Mesenchymal stem cell (in vitro differentiated cells and primary cell): ENCODE data around the gene SGSM2.

Experiments
- DNase-seq: peaks from one replicate; pipeline ENCODE4 v3.0.0-alpha.2; 2013
- H2AFZ ChIP-seq: one replicate; pipeline ENCODE4 v1.6.1; 2013; ENCODE audit warnings: low read depth, mild to moderate bottlenecking, control low read depth, inconsistent platforms, low read length, moderate library complexity
- H2AK5ac ChIP-seq: 2 replicates; pipeline ENCODE4 v1.6.1; 2013; ENCODE audit warnings: low read length, moderate library complexity, mild to moderate bottlenecking, inconsistent platforms; ENCODE audit not compliant: severe bottlenecking
- H2BK120ac ChIP-seq: one replicate; pipeline ENCODE4 v1.6.1; 2013; ENCODE audit warnings: low read depth, mild to moderate bottlenecking, inconsistent platforms, low read length, moderate library complexity
- H2BK12ac ChIP-seq, 2 experiments: one replicate each; pipeline ENCODE4 v1.6.1; 2013; ENCODE audit warnings: inconsistent platforms in 2 of 2, low read length in 2 of 2, mild to moderate bottlenecking in 2 of 2, moderate library complexity in 2 of 2, control low read depth in 1 of 2
- H2BK15ac ChIP-seq: one replicate; pipeline ENCODE4 v1.6.1; 2013; ENCODE audit warnings: mild to moderate bottlenecking, low read depth, inconsistent platforms; ENCODE audit not compliant: poor library complexity, severe bottlenecking
- H2BK5ac ChIP-seq: 2 replicates; pipeline ENCODE4 v1.6.1; 2013; ENCODE audit warnings: low read depth, mild to moderate bottlenecking, low read length, control low read depth, inconsistent platforms; ENCODE audit not compliant: poor library complexity, severe bottlenecking
- H3K14ac ChIP-seq, 2 experiments: one replicate each; pipeline ENCODE4 v1.6.1; 2013; ENCODE audit warnings: inconsistent platforms in 2 of 2, low read length in 2 of 2, control low read depth in 1 of 2, mild to moderate bottlenecking in 1 of 2, moderate library complexity in 1 of 2
- H3K18ac ChIP-seq, 2 experiments: one replicate each; pipeline ENCODE4 v1.6.1; 2013; ENCODE audit warnings: inconsistent platforms in 2 of 2, low read length in 2 of 2, control low read depth in 1 of 2, low read depth in 1 of 2, mild to moderate bottlenecking in 1 of 2
- H3K23ac ChIP-seq, 2 experiments: one replicate each; pipeline ENCODE4 v1.6.1; 2013; ENCODE audit warnings: inconsistent platforms in 2 of 2, low read length in 2 of 2, mild to moderate bottlenecking in 2 of 2, moderate library complexity in 2 of 2, control low read depth in 1 of 2
- H3K27ac ChIP-seq: 2 replicates; pipeline ENCODE4 v1.5.1; 2013; ENCODE audit warnings: mild to moderate bottlenecking, moderate library complexity, low read length, control low read depth, inconsistent platforms; ENCODE audit not compliant: poor library complexity, severe bottlenecking
- H3K27me3 ChIP-seq, 2 experiments: 2 replicates each; pipeline versions ENCODE4 v1.6.1 to v1.7.0; 2013; ENCODE audit warnings: low read length in 2 of 2, mild to moderate bottlenecking in 2 of 2, moderate library complexity in 2 of 2, control low read depth in 1 of 2, inconsistent platforms in 1 of 2; ENCODE audit not compliant: control insufficient read depth in 1 of 2, insufficient read depth in 1 of 2
- H3K36me3 ChIP-seq, 2 experiments: 2 replicates each; pipeline versions ENCODE4 v1.6.1 to v1.7.0; 2013; ENCODE audit warnings: low read length in 2 of 2, control low read depth in 1 of 2, inconsistent platforms in 1 of 2, low read depth in 1 of 2, mild to moderate bottlenecking in 1 of 2; ENCODE audit not compliant: insufficient read depth in 2 of 2, control insufficient read depth in 1 of 2
- H3K4ac ChIP-seq, 2 experiments: one replicate each; pipeline ENCODE4 v1.6.1; 2013; ENCODE audit warnings: inconsistent platforms in 2 of 2, low read length in 2 of 2, mild to moderate bottlenecking in 2 of 2, moderate library complexity in 2 of 2, control low read depth in 1 of 2, low read depth in 1 of 2
- H3K4me1 ChIP-seq: 2 replicates; pipeline ENCODE4 v1.6.1; 2013; ENCODE audit warnings: low read depth, low read length, control low read depth; ENCODE audit not compliant: control insufficient read depth, insufficient read depth
- H3K4me2 ChIP-seq: 2 replicates; pipeline ENCODE4 v1.6.1; 2013; ENCODE audit warnings: low read length, mild to moderate bottlenecking, inconsistent platforms; ENCODE audit not compliant: poor library complexity, severe bottlenecking
- H3K4me3 ChIP-seq, 2 experiments: 2 replicates each; pipeline versions ENCODE4 v1.5.1 to v1.7.0; 2013; ENCODE audit warnings: low read length in 2 of 2, mild to moderate bottlenecking in 2 of 2, control low read depth in 1 of 2, low read depth in 1 of 2; ENCODE audit not compliant: insufficient read depth in 1 of 2
- H3K79me1 ChIP-seq: replicated peaks from 2 replicates; pipeline ENCODE4 v1.6.1; 2013; ENCODE audit warnings: mild to moderate bottlenecking, control low read depth, low read length, inconsistent platforms; ENCODE audit not compliant: poor library complexity, severe bottlenecking
- H3K9ac ChIP-seq: 2 replicates; pipeline ENCODE4 v1.7.0; 2013; ENCODE audit warnings: mild to moderate bottlenecking, low read length, moderate library complexity
- H3K9me3 ChIP-seq: 2 replicates; pipeline ENCODE4 v1.7.0; 2013; ENCODE audit warnings: mild to moderate bottlenecking, low read length; ENCODE audit not compliant: control insufficient read depth
- H4K8ac ChIP-seq: one replicate; pipeline ENCODE4 v1.6.1; 2013; ENCODE audit warnings: inconsistent platforms, mild to moderate bottlenecking, low read length, moderate library complexity
- H4K91ac ChIP-seq: one replicate; pipeline ENCODE4 v1.6.1; 2013; ENCODE audit warnings: mild to moderate bottlenecking, low read length, inconsistent platforms
- WGBS: methylation state at CpG from one replicate; pipeline ENCODE4 v1.1.7; 2013; ENCODE audit warnings: mixed read lengths; 5-methylcytosine and 5-hydroxymethylcytosine counted together

SGSM2 gene

GRCh38 chr17:2421315-2422147 lies 84.2 kb downstream of the SGSM2 start:
- Histone ChIP-seq H3K23ac (no peak overlapping the region), H3K9ac (no peak overlapping the region), H3K4me2 (no peak overlapping the region), H4K8ac (no peak overlapping the region), H2AFZ (no peak overlapping the region), H2AK5ac (no peak overlapping the region), H3K18ac (no peak overlapping the region), H3K9me3 (no peaks in the 10 kb centered on the region), H3K4me3 (no peak overlapping the region), H3K14ac (no peak overlapping the region), H2BK15ac (no peak overlapping the region), H3K27ac (no peak overlapping the region), H4K91ac (no peak overlapping the region), H3K4me1 (no peaks in the 10 kb centered on the region), H3K4ac (no peak overlapping the region), H3K79me1 (peaks cover 16% of the 10 kb centered on the region), H2BK12ac (no peak overlapping the region), H2BK5ac (no peak overlapping the region), H3K27me3 (no peaks in the 10 kb centered on the region), H2BK120ac (no peak overlapping the region), H3K36me3 (peaks cover 22% of the 10 kb centered on the region in 2 experiments)
- DNase-seq, result no peak
- 95% methylated on average over 26 of the region's 27 CpGs for WGBS

GRCh38 chr17:2423271-2423670 lies 86.0 kb downstream of the SGSM2 start:
- Histone ChIP-seq H3K4ac (no peak overlapping the region), H3K79me1 (peaks cover 11% of the 10 kb centered on the region)

DNA sequence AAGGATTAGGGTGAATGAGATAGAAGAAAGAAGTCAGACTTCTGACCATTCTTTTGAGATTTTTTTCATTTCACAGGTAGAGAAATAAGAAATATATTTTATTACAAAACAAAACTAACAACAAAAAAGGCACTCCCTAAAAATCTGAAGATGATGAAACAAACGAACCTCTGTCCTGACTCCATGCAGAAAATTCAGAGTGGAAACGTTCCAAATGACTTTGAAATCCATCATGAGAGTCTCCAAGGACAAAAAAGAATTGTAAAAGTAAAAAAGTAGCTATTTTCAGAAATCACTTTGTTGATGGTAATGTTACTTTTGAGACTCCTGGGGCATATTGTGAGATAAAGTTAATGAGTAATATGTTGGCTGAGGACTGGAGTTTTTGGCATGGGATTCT lies 89.9 kb downstream of the SGSM2 start:
- H3K4me2 ChIP-seq, result no peak overlapping the region
- no peak overlapping the region for H3K4ac ChIP-seq
- H2AFZ ChIP-seq, result no peak overlapping the region
- H2AK5ac ChIP-seq, result no peak overlapping the region
- H4K8ac ChIP-seq, result no peak overlapping the region
- H3K4me3 ChIP-seq, result no peak overlapping the region
- DNase-seq, result no peak
- no peak overlapping the region for H3K14ac ChIP-seq
- no peak overlapping the region for H3K27ac ChIP-seq
- H2BK12ac ChIP-seq, result no peak overlapping the region
- H3K9ac ChIP-seq, result peak overlapping the region; percentile 45
- no peak overlapping the region for H2BK15ac ChIP-seq
- H3K27me3 ChIP-seq, result no peaks in the 10 kb centered on the region
- no peak overlapping the region for H3K18ac ChIP-seq
- H4K91ac ChIP-seq, result no peak overlapping the region
- H3K79me1 ChIP-seq, result peaks cover 4% of the 10 kb centered on the region
- H2BK5ac ChIP-seq, result no peak overlapping the region
- peaks cover 5 to 6% of the 10 kb centered on the region in 2 experiments for H3K36me3 ChIP-seq
- no peaks in the 10 kb centered on the region for H3K9me3 ChIP-seq
- no peak overlapping the region for H3K23ac ChIP-seq
- WGBS, result 100% methylated on average over 2 of the region's 2 CpGs
- H2BK120ac ChIP-seq, result no peak overlapping the region
- no peaks in the 10 kb centered on the region for H3K4me1 ChIP-seq

More at GRCh38 chr17:2423271-2423670, 86.0 kb downstream of the SGSM2 start:
- Histone ChIP-seq H3K18ac (no peak overlapping the region), H3K27ac (no peak overlapping the region), H2BK5ac (no peak overlapping the region), H3K9ac (no peak overlapping the region), H3K36me3 (peaks cover 22% of the 10 kb centered on the region in 2 experiments), H2BK120ac (no peak overlapping the region), H3K27me3 (no peaks in the 10 kb centered on the region), H3K14ac (no peak overlapping the region), H3K4me2 (no peak overlapping the region), H4K91ac (no peak overlapping the region), H3K23ac (no peak overlapping the region), H2BK15ac (no peak overlapping the region), H3K9me3 (no peaks in the 10 kb centered on the region), H2BK12ac (no peak overlapping the region), H3K4me1 (no peaks in the 10 kb centered on the region), H2AFZ (no peak overlapping the region), H4K8ac (no peak overlapping the region), H3K4me3 (no peak overlapping the region), H2AK5ac (no peak overlapping the region)
- 92% methylated on average over 6 of the region's 6 CpGs for WGBS
- DNase-seq, result no peak

DNA sequence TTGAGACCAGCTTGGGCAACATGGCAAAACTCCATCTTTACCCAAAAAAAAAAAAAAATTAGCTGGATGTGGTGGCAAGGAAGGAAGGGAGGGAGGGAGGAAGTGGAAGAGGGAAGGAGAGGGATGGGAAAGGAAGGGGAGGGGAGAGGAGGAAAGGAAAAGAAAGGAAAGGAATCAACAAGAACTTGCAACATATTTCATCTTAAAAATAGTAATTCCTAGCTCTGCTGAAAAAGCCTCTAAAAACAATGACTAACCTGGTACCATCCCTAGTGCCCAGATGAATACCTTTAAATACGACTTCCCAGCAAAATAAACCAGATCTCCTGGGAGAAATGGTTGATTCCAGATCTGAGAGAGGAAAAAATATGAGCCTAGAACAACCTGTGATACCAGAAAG lies 90.6 kb downstream of the SGSM2 start:
- H3K27me3 ChIP-seq, result no peaks in the 10 kb centered on the region

More for the DNA sequence above, 90.6 kb downstream of the SGSM2 start:
- Histone ChIP-seq H2BK5ac (no peak overlapping the region), H4K8ac (no peak overlapping the region), H3K4ac (no peak overlapping the region), H3K4me3 (no peak overlapping the region), H3K14ac (no peak overlapping the region), H3K18ac (no peak overlapping the region), H3K79me1 (peaks cover 11% of the 10 kb centered on the region), H3K4me1 (no peaks in the 10 kb centered on the region), H3K36me3 (peaks cover 8 to 10% of the 10 kb centered on the region in 2 experiments), H2AK5ac (no peak overlapping the region), H3K9ac (no peak overlapping the region), H3K27ac (no peak overlapping the region), H3K4me2 (no peak overlapping the region), H3K9me3 (no peaks in the 10 kb centered on the region), H3K23ac (no peak overlapping the region), H2BK12ac (no peak overlapping the region), H2BK15ac (no peak overlapping the region), H2AFZ (no peak overlapping the region), H4K91ac (no peak overlapping the region), H2BK120ac (no peak overlapping the region)
- 100% methylated on average over 1 of the region's 1 CpG for WGBS
- DNase-seq, result no peak
